ENCODE results near the gene TMEM51. TPM values are rescaled to one million over a fixed set of nuclear protein-coding genes. Genes with fewer than 3 reads are reported as not detected.

Gene TMEM51
- total RNA-seq, 1 experiment from 2014 or later: 19.2 TPM

DNA sequence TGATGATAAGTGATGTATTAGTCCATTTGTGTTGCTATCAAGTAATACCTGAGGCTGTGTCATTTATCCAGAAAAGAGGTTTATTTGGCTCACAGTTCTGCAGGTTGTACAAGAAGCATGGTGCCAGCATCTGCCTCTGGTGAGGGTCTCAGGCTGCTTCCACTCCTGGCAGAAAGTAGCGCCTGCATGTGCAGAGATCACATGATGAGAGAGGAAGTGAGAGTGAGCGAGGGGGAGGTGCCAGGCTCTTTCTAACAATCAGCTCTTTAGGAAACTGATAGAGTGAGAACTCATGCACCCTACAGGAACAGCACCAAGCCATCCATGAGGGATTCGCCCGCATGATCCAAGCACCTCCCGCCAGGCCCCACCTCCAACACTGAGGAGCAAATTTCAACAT lies 91.3 kb downstream of the TMEM51 start:
- peaks cover 14% of the 10 kb centered on the region for H3K4me1 ChIP-seq (replicated peaks)
- no peak overlapping the region for H3K4me3 ChIP-seq
- 0 out of 2 replicates have a peak, but pooled peaks cover 3% of the 10 kb centered on the region for H3K27me3 ChIP-seq (replicated peaks)
- no peaks in the 10 kb centered on the region for H3K36me3 ChIP-seq
- H3K27ac ChIP-seq: no peak overlapping the region
- DNase-seq (ENCODE audit: low read depth in 1 of 2, low spot score in 2 of 2): no peak
- no peaks in the 10 kb centered on the region for H3K9me3 ChIP-seq (replicated peaks)

DNA sequence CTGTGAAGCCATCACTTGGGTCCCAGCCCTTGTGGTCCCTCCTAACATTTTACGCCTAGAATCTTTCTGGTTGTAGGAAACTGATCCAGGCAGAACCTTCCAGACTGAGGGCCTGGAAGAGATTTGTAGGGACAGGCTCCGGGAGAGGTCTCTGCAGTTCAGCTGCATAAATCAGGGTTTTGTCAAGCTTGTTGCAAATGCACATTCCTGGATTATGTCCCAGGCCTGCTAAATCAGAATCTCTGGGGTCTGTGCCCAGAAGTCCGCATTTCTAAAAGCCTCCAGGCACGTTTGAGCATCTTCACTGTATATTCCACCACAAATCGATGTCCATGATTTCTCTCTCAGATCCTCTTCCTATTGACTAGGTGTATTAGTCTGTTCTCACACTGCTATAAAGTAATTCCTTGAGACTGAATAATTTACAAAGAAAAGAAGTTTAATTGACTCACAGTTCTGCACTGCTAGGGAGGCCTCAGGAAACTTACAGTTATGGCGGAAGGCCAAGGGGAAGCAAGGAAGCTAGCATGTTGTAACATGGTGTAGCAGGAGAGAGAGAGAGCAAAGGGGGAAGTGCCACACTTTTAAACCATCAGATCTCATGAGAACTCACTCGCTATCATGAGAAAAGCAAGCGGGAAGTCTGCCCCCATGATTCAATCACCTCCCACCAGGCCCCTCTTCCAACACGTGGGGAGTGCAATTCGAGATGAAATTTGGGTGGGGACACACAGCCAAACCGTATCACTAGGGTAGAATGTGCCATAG lies 92.2 kb downstream of the TMEM51 start:
- H3K27me3 ChIP-seq (replicated peaks): 0 out of 2 replicates have a peak, but pooled peaks cover 3% of the 10 kb centered on the region
- DNase-seq (ENCODE audit: low read depth in 1 of 2, low spot score in 2 of 2): no peak
- H3K4me3 ChIP-seq: no peak overlapping the region
- no peaks in the 10 kb centered on the region for H3K9me3 ChIP-seq (replicated peaks)
- no peak overlapping the region for H3K27ac ChIP-seq
- peaks cover 14% of the 10 kb centered on the region for H3K4me1 ChIP-seq (replicated peaks)
- no peaks in the 10 kb centered on the region for H3K36me3 ChIP-seq

DNA sequence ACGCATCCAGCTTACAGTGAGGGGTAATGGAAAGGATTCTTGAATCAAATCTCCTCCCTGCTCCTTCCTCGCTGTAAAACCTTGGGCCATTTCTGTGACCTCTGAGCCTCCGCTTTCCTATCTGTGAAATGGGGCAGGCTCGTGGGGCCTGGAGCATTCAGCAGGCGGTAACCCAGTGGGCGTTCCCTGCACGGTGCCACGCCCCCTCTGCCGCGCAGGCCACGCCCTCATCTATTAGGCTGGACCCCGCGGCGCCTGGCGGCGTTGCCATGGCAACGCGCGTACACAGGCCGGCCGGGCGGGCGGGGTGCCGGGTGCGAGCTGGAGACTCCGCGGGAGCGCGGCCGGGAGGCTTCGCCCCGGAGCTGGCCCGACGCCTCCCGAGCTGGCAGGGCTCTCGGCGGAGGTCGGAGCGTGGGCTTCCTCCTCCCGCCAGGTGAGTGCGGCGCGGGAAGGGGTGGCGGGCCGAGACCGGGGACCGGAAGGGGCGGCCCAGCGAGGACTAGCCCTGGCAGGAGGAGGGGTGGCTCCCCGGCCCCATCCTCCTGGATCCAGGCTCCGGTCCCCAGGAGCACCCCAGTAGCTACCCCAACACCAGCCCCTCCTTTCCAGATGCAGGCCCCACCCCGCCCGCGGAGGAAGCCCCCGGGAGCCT lies 93.5 kb downstream of the TMEM51 start, which contains the start of gene FHAD1:
Gene FHAD1, plus strand, starts transcription at position 264 of the 655 bp plus-strand sequence. CDS start 4,562 bp downstream, outside the sequence.
- H3K4me1 ChIP-seq (replicated peaks): peaks cover 14% of the 10 kb centered on the region
- H3K4me3 ChIP-seq: peak within 1 kb of the TSS; percentile 45
- 0 out of 2 replicates have a peak within 1 kb of the TSS, but pooled peaks have one; percentile 31 for H3K27ac ChIP-seq
- H3K27me3 ChIP-seq (replicated peaks): 0 out of 2 replicates have a peak, but pooled peaks cover 3% of the 10 kb centered on the region
- H3K9me3 ChIP-seq (replicated peaks): no peaks in the 10 kb centered on the region
- peak; percentile 64 to 83 for DNase-seq (ENCODE audit: low read depth in 1 of 2, low spot score in 2 of 2)
- H3K36me3 ChIP-seq: no peaks in the 10 kb centered on the region

DNA sequence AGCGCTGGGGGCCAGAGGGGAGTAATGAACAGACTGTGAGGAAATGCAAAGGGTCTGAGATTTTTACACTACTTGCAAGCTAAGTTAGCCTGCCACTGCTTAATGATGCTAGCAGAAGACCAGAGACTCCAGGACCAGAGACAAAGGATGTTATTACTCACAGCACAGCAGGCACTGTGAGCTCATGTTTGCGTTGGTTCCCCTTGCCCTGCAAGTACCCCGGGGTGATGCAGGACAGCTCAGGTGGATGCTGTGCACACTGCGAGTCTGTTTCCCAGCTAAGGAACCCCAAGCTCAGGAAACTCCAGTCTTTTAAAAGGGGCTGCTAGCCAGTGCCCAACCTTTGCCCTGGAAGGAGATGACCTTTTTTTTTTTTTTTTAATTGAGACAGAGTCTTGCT lies 94.7 kb downstream of the TMEM51 start:
- DNase-seq (ENCODE audit: low read depth in 1 of 2, low spot score in 2 of 2): no peak
- Histone ChIP-seq H3K27me3 (replicated peaks) (0 out of 2 replicates have a peak, but pooled peaks cover 3% of the 10 kb centered on the region), H3K27ac (no peak overlapping the region), H3K36me3 (no peaks in the 10 kb centered on the region), H3K4me1 (replicated peaks) (peaks cover 14% of the 10 kb centered on the region), H3K9me3 (replicated peaks) (no peaks in the 10 kb centered on the region), H3K4me3 (no peak overlapping the region)

DNA sequence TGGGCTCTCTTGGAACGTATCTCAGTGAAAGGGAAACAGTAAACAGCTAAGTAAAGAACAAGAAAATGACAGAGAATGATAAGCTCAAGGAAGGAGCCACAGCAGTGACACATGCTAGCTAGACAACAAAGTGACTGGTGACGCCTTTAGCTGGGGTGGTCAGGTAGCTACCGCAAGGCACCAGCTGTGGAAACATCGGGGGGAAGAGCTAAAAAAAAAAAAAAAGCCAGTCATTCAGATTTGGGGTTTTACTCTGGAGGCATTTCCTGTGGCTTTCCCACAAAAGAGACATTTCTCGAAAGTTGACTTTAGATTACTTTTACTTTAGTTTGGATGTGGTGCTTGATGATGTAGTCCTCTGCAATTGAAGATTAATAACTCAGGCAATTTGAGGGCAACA lies 95.5 kb downstream of the TMEM51 start:
- peak in 1 of 2 experiments; percentile 34 for DNase-seq (ENCODE audit: low read depth in 1 of 2, low spot score in 2 of 2)
- no peaks in the 10 kb centered on the region for H3K9me3 ChIP-seq (replicated peaks)
- peaks cover 14% of the 10 kb centered on the region for H3K4me1 ChIP-seq (replicated peaks)
- no peak overlapping the region for H3K27ac ChIP-seq
- no peak overlapping the region for H3K4me3 ChIP-seq
- peaks cover 3% of the 10 kb centered on the region; the same call in 1 of the 2 replicates for H3K27me3 ChIP-seq (replicated peaks)
- H3K36me3 ChIP-seq: no peaks in the 10 kb centered on the region

DNA sequence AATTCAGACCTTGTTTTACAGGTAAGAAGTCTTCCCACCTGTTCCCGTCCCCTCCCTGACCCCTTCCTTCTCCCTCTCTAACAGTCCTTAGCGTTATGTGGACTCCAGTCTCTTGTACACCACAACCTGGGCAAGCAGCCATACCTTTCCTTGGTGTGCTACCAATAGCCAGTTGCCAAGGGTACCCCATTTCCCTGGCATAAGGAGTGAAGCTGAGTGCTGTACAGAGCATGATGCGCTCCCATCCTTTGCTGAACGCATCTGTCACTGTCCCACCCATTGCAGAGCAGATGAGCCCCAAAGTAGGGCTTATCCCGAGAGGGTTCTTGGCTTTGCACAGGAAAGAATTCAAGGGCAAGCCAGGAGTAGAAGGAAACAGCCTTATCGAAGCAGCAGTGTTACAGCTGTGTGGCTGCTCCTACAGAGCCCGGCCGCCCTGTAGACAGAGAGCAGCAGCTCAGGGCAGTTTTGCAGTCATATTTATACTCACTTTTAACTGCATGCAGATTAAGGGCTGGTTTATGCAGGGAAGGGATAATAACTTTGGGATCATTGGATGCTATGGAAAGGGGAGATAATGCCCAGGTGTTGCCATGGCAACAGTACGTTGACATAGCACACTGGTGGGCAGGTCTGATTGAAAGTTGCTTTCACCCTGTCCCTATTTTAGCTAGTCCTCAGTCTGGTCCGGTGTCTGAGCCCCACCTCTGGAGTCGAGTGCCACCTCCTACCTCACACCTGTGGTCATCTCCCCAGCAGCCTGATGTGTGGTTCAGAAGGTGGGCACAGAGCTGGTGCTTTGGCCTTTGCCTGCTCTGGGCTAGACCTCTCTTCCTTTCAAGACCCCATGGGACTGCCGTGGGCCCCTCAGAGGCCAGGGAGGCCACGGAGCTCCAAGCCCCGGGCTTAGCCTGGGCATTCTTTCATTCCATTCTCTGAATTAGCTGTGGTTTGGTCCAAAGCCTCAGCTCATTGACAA lies 98.6 kb downstream of the TMEM51 start:
- no peaks in the 10 kb centered on the region for H3K36me3 ChIP-seq
- H3K27me3 ChIP-seq (replicated peaks): peaks cover 3% of the 10 kb centered on the region; the same call in 1 of the 2 replicates
- no peaks in the 10 kb centered on the region for H3K9me3 ChIP-seq (replicated peaks)
- DNase-seq (ENCODE audit: low read depth in 1 of 2, low spot score in 2 of 2): no peak
- no peak overlapping the region for H3K4me3 ChIP-seq
- peaks cover 11% of the 10 kb centered on the region for H3K4me1 ChIP-seq (replicated peaks)
- no peak overlapping the region for H3K27ac ChIP-seq

DNA sequence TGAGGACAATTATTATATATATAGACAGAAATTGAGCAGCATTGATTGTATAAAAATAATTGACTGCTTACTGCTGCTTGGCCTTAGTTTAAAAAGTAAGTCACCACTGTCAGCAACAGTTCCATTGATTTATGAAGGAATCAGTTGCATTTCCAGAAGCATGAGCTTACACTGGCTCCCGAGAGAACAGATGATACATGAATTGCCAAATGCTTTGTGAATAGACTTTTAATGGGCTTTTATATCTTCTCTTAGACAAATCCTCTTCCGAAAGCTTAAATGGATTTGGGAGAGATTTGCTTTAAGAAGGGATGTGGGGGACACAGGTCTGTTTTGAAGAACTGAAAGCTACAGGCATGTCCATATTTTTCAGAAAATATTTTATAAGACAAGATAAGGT lies 101.0 kb downstream of the TMEM51 start:
- Histone ChIP-seq H3K36me3 (no peaks in the 10 kb centered on the region), H3K4me3 (no peak overlapping the region), H3K9me3 (replicated peaks) (no peaks in the 10 kb centered on the region), H3K27ac (no peak overlapping the region), H3K27me3 (replicated peaks) (no peaks in the 10 kb centered on the region; the same call in 1 of the 2 replicates), H3K4me1 (replicated peaks) (0 out of 2 replicates have a peak, but pooled peaks cover 6% of the 10 kb centered on the region)
- DNase-seq (ENCODE audit: low read depth in 1 of 2, low spot score in 2 of 2): no peak

DNA sequence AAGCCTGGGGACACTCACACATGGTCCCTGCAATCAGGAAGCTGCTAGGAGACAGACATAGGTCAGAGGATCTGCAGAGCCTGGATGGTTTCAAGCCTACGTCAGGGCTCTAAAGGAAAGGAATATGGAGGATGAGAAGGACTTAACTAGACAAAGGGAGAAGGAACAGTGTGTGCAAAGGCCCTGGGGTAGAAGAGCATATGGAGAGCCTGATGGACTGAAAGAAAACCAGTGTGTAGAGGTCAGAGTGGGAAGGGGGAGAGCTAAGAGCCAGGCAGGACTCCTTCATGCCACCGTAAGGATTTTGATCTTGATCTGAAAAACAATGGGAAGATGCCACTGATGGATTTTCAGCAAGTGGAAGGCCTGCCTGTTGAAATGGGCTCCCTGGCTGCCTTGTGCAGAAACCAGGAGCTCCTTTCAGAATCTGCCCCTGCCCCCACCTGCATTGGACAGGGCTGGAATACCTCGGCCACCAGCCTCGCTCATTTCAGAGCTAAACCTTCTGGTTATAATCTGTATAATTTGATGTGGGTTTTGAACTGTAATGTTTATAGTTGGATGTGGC lies 102.1 kb downstream of the TMEM51 start:
- peaks cover 12% of the 10 kb centered on the region; the same call in 1 of the 2 replicates for H3K4me1 ChIP-seq (replicated peaks)
- no peak overlapping the region for H3K27ac ChIP-seq
- H3K4me3 ChIP-seq: no peak overlapping the region
- no peaks in the 10 kb centered on the region for H3K9me3 ChIP-seq (replicated peaks)
- no peak for DNase-seq (ENCODE audit: low read depth in 1 of 2, low spot score in 2 of 2)
- H3K36me3 ChIP-seq: no peaks in the 10 kb centered on the region
- no peaks in the 10 kb centered on the region; the same call in 1 of the 2 replicates for H3K27me3 ChIP-seq (replicated peaks)

DNA sequence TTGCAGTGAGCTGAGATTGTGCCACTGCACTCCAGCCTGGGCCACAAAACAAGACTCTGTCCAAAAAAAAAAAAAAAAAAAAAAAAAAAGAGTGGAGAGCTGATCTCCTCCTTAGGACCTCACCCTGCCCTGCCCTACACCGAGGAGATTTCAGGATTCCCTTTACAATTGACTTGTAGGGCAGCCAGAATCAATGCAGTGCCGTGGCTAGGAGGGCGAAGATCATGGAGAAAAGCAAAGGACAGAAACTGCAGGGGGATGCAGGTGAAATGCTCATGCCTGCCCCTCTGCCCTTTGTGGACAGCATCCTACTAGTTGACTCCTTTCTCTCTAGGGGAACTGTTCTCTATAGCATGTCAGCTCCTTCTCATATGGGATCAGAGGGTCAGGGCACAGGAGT lies 103.0 kb downstream of the TMEM51 start:
- H3K4me3 ChIP-seq: no peak overlapping the region
- no peaks in the 10 kb centered on the region; the same call in 1 of the 2 replicates for H3K27me3 ChIP-seq (replicated peaks)
- H3K27ac ChIP-seq: no peak overlapping the region
- no peak for DNase-seq (ENCODE audit: low read depth in 1 of 2, low spot score in 2 of 2)
- H3K36me3 ChIP-seq: no peaks in the 10 kb centered on the region
- H3K4me1 ChIP-seq (replicated peaks): peaks cover 20% of the 10 kb centered on the region
- H3K9me3 ChIP-seq (replicated peaks): no peaks in the 10 kb centered on the region

DNA sequence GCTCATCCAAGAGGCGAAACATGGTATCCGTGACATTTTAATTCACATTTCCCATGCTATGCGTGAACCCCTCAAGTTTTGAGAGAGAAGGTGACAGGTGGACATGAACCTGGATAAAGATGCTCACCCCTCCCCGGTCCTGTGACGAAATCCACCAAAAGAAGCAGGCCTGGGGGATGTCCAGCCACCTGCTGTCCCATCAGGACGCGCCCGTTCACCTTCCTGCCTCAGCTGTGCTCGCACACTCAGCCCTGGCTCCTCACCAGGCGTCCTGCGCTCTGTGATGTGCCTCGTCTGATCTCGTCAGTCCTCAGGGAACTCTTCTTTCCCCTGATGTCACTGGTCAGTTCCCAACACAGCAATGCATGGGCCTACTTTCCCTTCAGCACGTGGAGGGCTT lies 103.8 kb downstream of the TMEM51 start:
- DNase-seq (ENCODE audit: low read depth in 1 of 2, low spot score in 2 of 2): no peak
- no peaks in the 10 kb centered on the region; the same call in 1 of the 2 replicates for H3K27me3 ChIP-seq (replicated peaks)
- H3K4me3 ChIP-seq: no peak overlapping the region
- H3K36me3 ChIP-seq: no peaks in the 10 kb centered on the region
- H3K9me3 ChIP-seq (replicated peaks): no peaks in the 10 kb centered on the region
- no peak overlapping the region for H3K27ac ChIP-seq
- H3K4me1 ChIP-seq (replicated peaks): peaks cover 20% of the 10 kb centered on the region

DNA sequence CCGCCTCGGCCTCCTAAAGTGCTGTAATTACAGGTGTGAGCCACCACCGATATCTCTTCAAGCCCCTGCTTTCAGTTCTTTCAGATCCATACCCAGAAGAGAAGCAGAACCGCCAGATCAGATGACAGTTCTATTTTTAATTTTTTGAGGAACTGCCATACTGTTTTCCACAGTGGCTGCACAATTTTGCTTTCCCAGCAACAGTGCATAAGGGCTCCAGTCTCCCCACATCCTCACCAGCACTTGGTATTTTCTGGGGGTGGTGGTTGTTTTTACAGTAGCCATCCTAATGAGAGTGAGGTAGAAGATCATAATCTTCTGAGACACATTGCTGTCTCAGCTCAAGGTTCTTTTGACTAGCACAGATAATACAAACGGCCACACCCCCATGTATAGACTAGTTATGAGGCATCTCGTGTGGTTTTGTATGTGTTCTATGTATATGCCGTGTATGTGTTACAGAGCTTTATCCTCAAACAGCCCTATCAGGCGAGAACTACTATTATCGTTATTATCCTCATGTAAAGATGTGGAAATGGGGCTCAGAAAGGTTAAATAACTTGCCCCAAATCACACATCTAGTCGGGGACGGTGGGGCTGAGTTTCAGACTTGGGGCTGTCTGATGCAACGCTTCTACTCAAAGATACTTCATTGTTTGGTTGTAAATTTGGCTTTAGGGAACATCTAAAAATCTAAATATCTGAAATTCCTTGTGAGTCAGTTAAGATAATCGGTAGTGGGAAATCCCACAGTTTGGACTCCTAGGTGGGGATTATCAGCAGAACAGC lies 105.5 kb downstream of the TMEM51 start:
- H3K27me3 ChIP-seq (replicated peaks): no peaks in the 10 kb centered on the region; the same call in 1 of the 2 replicates
- no peak overlapping the region for H3K4me3 ChIP-seq
- no peak for DNase-seq (ENCODE audit: low read depth in 1 of 2, low spot score in 2 of 2)
- no peaks in the 10 kb centered on the region for H3K9me3 ChIP-seq (replicated peaks)
- peaks cover 20% of the 10 kb centered on the region for H3K4me1 ChIP-seq (replicated peaks)
- no peaks in the 10 kb centered on the region for H3K36me3 ChIP-seq
- no peak overlapping the region for H3K27ac ChIP-seq

DNA sequence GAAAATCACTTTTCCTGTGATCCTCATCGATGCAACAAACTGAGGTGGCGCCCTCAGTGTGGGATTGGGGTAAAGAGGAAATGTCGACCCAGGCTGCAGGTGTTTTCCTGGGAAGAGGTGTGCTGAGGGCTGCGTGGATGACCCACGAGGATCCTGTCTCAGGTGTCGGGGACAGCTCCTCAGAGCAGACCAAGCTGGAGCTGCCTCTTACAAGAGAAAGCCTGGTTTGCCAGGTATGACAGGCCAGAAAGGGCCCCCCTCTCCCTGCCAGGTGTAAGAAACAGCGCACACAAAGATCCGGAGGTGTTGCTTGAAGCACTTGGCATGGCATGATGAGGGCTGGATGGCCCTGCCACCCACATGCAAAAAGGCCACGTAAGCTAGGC lies 106.1 kb downstream of the TMEM51 start:
- Histone ChIP-seq H3K4me3 (no peak overlapping the region), H3K27ac (no peak overlapping the region), H3K27me3 (replicated peaks) (no peaks in the 10 kb centered on the region), H3K4me1 (replicated peaks) (peaks cover 20% of the 10 kb centered on the region), H3K36me3 (no peaks in the 10 kb centered on the region), H3K9me3 (replicated peaks) (no peaks in the 10 kb centered on the region; the same call in none of the 2 replicates)
- no peak for DNase-seq (ENCODE audit: low read depth in 1 of 2, low spot score in 2 of 2)
